Measurements from ENCODE around the gene PI4KB.
A peak's percentile ranks its signal among the peaks of the same experiment; 100 is the strongest.

PI4KB gene

DNA sequence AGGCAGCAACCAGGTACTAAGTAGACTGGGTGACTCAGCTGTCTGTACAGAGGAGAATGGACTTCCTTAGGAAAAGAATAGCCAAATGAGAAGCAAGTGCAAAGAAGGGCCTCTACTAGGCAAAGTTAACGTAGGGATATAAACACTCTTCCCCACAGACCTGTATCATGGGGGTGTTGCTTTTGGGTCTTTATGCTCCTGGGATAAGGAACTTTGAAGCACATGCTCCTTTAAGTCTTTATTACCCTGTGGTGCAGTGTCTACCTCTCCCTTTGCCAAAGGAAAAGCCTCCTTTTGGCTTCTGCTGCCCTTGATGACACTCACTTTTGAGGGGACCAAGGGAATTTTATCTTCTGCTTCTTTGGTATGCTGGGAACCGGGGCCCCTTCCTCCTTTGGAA is 14.8 kb upstream of the PI4KB start:
- no peak overlapping the region for H3K4me3 ChIP-seq (ENCODE audit: low read length, poor library complexity, severe bottlenecking)
- H3K4me1 ChIP-seq (ENCODE audit: insufficient read depth, low read length, poor library complexity, severe bottlenecking) = peaks cover 22% of the 10 kb centered on the region
- TF ChIP-seq EZH2phosphoT487 (IDR thresholded peaks at IDR 0.05; ENCODE audit: borderline replicate concordance) = no peak
- TF ChIP-seq, protein P1, sequence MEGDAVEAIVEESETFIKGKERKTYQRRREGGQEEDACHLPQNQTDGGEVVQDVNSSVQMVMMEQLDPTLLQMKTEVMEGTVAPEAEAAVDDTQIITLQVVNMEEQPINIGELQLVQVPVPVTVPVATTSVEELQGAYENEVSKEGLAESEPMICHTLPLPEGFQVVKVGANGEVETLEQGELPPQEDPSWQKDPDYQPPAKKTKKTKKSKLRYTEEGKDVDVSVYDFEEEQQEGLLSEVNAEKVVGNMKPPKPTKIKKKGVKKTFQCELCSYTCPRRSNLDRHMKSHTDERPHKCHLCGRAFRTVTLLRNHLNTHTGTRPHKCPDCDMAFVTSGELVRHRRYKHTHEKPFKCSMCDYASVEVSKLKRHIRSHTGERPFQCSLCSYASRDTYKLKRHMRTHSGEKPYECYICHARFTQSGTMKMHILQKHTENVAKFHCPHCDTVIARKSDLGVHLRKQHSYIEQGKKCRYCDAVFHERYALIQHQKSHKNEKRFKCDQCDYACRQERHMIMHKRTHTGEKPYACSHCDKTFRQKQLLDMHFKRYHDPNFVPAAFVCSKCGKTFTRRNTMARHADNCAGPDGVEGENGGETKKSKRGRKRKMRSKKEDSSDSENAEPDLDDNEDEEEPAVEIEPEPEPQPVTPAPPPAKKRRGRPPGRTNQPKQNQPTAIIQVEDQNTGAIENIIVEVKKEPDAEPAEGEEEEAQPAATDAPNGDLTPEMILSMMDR (conservative IDR thresholded peaks at IDR 0.05; ENCODE audit: low read length) = no peak

DNA sequence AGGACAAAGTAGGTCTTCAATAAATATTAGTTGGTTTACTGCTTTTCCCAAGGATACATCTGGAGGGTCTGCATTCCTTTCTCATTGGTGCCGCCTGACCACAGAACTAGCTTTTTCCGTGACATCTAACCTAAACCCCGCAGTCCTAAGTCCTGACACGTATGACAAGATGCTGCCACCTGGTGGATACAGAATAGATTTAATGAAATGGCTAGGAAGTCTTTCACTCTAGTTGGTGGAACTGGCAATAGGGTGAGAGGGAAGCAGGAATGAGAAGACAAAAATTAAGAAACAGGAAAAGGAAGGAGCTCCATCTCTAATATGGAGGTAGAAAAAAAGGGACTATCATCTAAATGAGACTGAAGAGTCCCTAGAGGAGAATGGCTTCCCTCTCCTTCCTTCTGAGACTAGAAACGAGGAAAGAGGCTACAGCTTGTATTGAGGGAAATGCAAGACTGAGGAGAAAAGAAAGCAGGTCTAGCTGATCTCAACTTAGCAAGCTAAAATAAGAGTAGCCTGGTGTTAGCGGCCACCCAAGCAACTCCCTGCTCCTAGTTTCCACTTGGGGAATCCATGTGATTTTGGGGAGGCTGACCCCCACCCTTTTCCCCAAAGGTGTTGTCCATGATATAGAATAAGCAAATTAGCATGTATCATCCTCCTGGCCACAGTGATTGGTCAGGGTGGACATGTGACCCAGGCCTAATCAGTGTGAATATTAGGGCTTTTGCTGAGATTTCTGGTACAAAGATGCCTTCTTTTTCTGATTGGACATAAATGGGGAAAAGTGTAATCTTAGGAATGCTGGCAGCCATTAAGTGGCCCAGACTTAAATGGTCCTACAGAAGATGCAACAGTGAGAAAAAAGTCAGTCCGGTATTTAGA is 13.9 kb upstream of the PI4KB start:
- Histone ChIP-seq H3F3A (ENCODE audit: low read depth) (peaks cover 12% of the 10 kb centered on the region), H3K27me3 (ENCODE audit: insufficient read depth, low read length, poor library complexity, severe bottlenecking) (no peaks in the 10 kb centered on the region), H4K20me1 (ENCODE audit: insufficient read depth, low read length, poor library complexity, severe bottlenecking) (peaks cover 23% of the 10 kb centered on the region), H3K36me3 (ENCODE audit: insufficient read depth, low read length) (peaks cover 28% of the 10 kb centered on the region; the same call in 1 of the 2 replicates), H2AFZ (ENCODE audit: low read length) (no peak overlapping the region), H3K9me2 (replicated peaks; ENCODE audit: low read depth, low read length) (no peaks in the 10 kb centered on the region), H3K9me3 (ENCODE audit: insufficient read depth, low read depth, low read length) (no peaks in the 10 kb centered on the region), H3K4me1 (ENCODE audit: insufficient read depth, low read length, poor library complexity, severe bottlenecking) (peaks cover 22% of the 10 kb centered on the region), H3K4me2 (ENCODE audit: low read depth, low read length, poor library complexity, severe bottlenecking) (no peak overlapping the region), H3K4me3 (ENCODE audit: low read length, poor library complexity, severe bottlenecking) (no peak overlapping the region), H3K79me2 (ENCODE audit: insufficient read depth, low read length) (peaks cover 27% of the 10 kb centered on the region), H3K9ac (ENCODE audit: low read depth, low read length, poor library complexity, severe bottlenecking) (no peak overlapping the region)
- TF ChIP-seq, protein P1 (conservative IDR thresholded peaks at IDR 0.05; ENCODE audit: low read length) = peak; percentile 86
- TF ChIP-seq EZH2phosphoT487 (IDR thresholded peaks at IDR 0.05; ENCODE audit: borderline replicate concordance) = no peak

More for the DNA sequence above, 14.8 kb upstream of the PI4KB start:
- Histone ChIP-seq H3F3A (ENCODE audit: low read depth) (peaks cover 12% of the 10 kb centered on the region), H2AFZ (ENCODE audit: low read length) (no peak overlapping the region), H3K9me3 (ENCODE audit: insufficient read depth, low read depth, low read length) (no peaks in the 10 kb centered on the region), H4K20me1 (ENCODE audit: insufficient read depth, low read length, poor library complexity, severe bottlenecking) (peaks cover 27% of the 10 kb centered on the region), H3K4me2 (ENCODE audit: low read depth, low read length, poor library complexity, severe bottlenecking) (no peak overlapping the region), H3K9me2 (replicated peaks; ENCODE audit: low read depth, low read length) (no peaks in the 10 kb centered on the region), H3K27me3 (ENCODE audit: insufficient read depth, low read length, poor library complexity, severe bottlenecking) (no peaks in the 10 kb centered on the region), H3K36me3 (ENCODE audit: insufficient read depth, low read length) (peaks cover 28% of the 10 kb centered on the region; the same call in 1 of the 2 replicates), H3K9ac (ENCODE audit: low read depth, low read length, poor library complexity, severe bottlenecking) (no peak overlapping the region), H3K79me2 (ENCODE audit: insufficient read depth, low read length) (peaks cover 34% of the 10 kb centered on the region)

GRCh38 chr1:151336556-151336955 is 9.3 kb upstream of the PI4KB start:
- H3K4me2 ChIP-seq (ENCODE audit: low read depth, low read length, poor library complexity, severe bottlenecking) = no peak overlapping the region
- no peak overlapping the region for H3K4me3 ChIP-seq (ENCODE audit: low read length, poor library complexity, severe bottlenecking)
- peaks cover 3% of the 10 kb centered on the region for H3K4me1 ChIP-seq (ENCODE audit: insufficient read depth, low read length, poor library complexity, severe bottlenecking)
- TF ChIP-seq, protein P1 (conservative IDR thresholded peaks at IDR 0.05; ENCODE audit: low read length) = no peak
- no peak for TF ChIP-seq EZH2phosphoT487 (IDR thresholded peaks at IDR 0.05; ENCODE audit: borderline replicate concordance)
- H3F3A ChIP-seq (ENCODE audit: low read depth) = peaks cover 6% of the 10 kb centered on the region
- no peaks in the 10 kb centered on the region for H3K9me2 ChIP-seq (replicated peaks; ENCODE audit: low read depth, low read length)
- H3K27me3 ChIP-seq (ENCODE audit: insufficient read depth, low read length, poor library complexity, severe bottlenecking) = no peaks in the 10 kb centered on the region
- no peaks in the 10 kb centered on the region for H3K36me3 ChIP-seq (ENCODE audit: insufficient read depth, low read length)
- H4K20me1 ChIP-seq (ENCODE audit: insufficient read depth, low read length, poor library complexity, severe bottlenecking) = no peaks in the 10 kb centered on the region
- H3K9ac ChIP-seq (ENCODE audit: low read depth, low read length, poor library complexity, severe bottlenecking) = no peak overlapping the region
- H3K79me2 ChIP-seq (ENCODE audit: insufficient read depth, low read length) = no peaks in the 10 kb centered on the region
- no peak overlapping the region for H2AFZ ChIP-seq (ENCODE audit: low read length)
- no peaks in the 10 kb centered on the region for H3K9me3 ChIP-seq (ENCODE audit: insufficient read depth, low read depth, low read length)

Data from Loucy (cell line).